ENCODE results near the gene C10orf53.

DNA sequence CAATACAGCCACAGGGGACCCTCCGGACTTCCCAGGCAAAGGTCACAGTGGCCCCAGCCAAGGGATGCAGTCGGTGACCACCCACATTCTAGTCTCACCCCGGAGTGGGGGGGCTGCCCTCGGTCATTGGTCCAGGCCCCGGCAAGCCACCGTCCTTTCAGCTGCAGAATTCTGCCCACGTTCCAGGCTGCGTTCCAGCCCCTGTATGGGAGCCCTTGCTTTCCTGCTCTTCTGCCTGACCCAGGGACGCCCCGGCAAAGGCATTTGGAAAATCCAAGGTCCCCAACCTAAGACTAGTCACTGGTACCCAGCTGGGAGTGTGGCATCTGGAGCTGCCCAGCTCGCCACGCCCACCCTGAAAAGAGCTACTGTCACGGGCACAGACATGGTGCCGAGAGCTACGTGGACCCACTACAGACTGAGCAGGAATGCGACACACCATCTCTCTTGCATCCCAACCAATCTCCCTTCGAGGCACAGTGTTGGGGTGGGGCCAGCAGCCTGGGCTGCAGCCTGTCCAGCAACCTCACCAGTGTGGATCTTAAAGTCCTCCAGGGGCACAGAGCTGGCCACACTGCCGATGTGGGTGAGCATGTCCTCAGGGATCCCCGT lies 64.1 kb downstream of the C10orf53 start:
- TF ChIP-seq CTCF (IDR thresholded peaks at IDR 0.05; ENCODE audit: poor library complexity) (no peak), EZH2 (IDR thresholded peaks at IDR 0.05; ENCODE audit: borderline replicate concordance) (no peak)

Measured in hepatocyte (in vitro differentiated cells).